HepG2 (cell line): ENCODE results near the gene PIK3C2B. TPM values are rescaled to one million over a fixed set of nuclear protein-coding genes. Genes with fewer than 3 reads are reported as not detected.

Experiments used
- ARNT2 ChIP-seq: sonication (generic); formaldehyde crosslinking; IDR thresholded peaks from 2 replicates; pipeline ENCODE4 v1.8.0; 2022; ENCODE audit warnings: mild to moderate bottlenecking, low read depth, missing genetic modification reagents, moderate library complexity
- CENPT ChIP-seq: sonication (generic); formaldehyde crosslinking; IDR thresholded peaks from 2 replicates; pipeline ENCODE4 v1.8.0; 2022; ENCODE audit warnings: low read depth, mild to moderate bottlenecking, moderate library complexity, missing genetic modification reagents
- CSRNP2 ChIP-seq: sonication (generic); formaldehyde crosslinking; conservative IDR thresholded peaks from 2 replicates; pipeline ENCODE4 v1.8.0; 2022; ENCODE audit warnings: low read depth, missing genetic modification reagents
- JUND ChIP-seq: sonication (generic); formaldehyde crosslinking; IDR thresholded peaks from 2 replicates; pipeline ENCODE4 v1.8.0; 2022; ENCODE audit warnings: mild to moderate bottlenecking, missing genetic modification reagents
- MAFK ChIP-seq, 2 experiments: IDR thresholded peaks in 1 of 2; conservative IDR thresholded peaks in 1 of 2; 2 replicates each; pipeline ENCODE4 v1.6.1; 2011; ENCODE audit warnings: improper control_type of control experiment in 2 of 2, low read length in 2 of 2
- POLR2G ChIP-seq: fragments of 200-400 bp; formaldehyde crosslinking; IDR thresholded peaks from 2 replicates; pipeline ENCODE4 v1.6.1; 2018; ENCODE audit warnings: mild to moderate bottlenecking, low read depth, low read length, moderate library complexity
- SALL1 ChIP-seq: sonication (generic); formaldehyde crosslinking; IDR thresholded peaks from 2 replicates; pipeline ENCODE4 v1.8.0; 2022; ENCODE audit warnings: mild to moderate bottlenecking, missing genetic modification reagents
- SNAPC2 ChIP-seq: sonication (generic); formaldehyde crosslinking; IDR thresholded peaks from 2 replicates; pipeline ENCODE4 v1.8.1; 2022; ENCODE audit warnings: mild to moderate bottlenecking, missing genetic modification reagents
- SNAPC5 ChIP-seq: sonication (generic); formaldehyde crosslinking; IDR thresholded peaks from 2 replicates; pipeline ENCODE4 v1.8.1; 2023; ENCODE audit warnings: mild to moderate bottlenecking, missing genetic modification reagents, borderline replicate concordance
- ZBTB1 ChIP-seq: sonication (generic); formaldehyde crosslinking; IDR thresholded peaks from 2 replicates; pipeline ENCODE4 v1.4.0; 2020; ENCODE audit warnings: missing genetic modification reagents, borderline replicate concordance
- ZNF263 ChIP-seq: sonication (generic); formaldehyde crosslinking; IDR thresholded peaks from 2 replicates; pipeline ENCODE4 v1.4.0; 2020; ENCODE audit warnings: missing genetic modification reagents
- ZNF547 ChIP-seq: sonication (generic); formaldehyde crosslinking; IDR thresholded peaks from 2 replicates; pipeline ENCODE4 v1.5.1; 2020; ENCODE audit warnings: mild to moderate bottlenecking, missing genetic modification reagents
- ZNF589 ChIP-seq: sonication (generic); formaldehyde crosslinking; conservative IDR thresholded peaks from 2 replicates; pipeline ENCODE4 v1.8.0; 2022; ENCODE audit warnings: mild to moderate bottlenecking, moderate library complexity, missing genetic modification reagents
- polyA plus RNA-seq, 8 experiments: library from polyadenylated mRNA; depleted of rRNA in 3 of 8; stranded (reverse) in 7 of 8; unstranded in 1 of 8; fragments of >200 nt; fragmentation: Illumina TruSeq in 4 of 8; extraction: Trizol in 4 of 8; gene quantifications; 2 replicates each; pipeline versions ENCODE4 v1.2.1 to v1.2.3, GENCODE V29; 2011 to 2016; ENCODE audit warnings: low read depth in 4 of 8, missing spikeins in 1 of 8, mixed read lengths in 1 of 8; ENCODE audit not compliant: insufficient read depth in 1 of 8
- total RNA-seq, 5 experiments: library from RNA; depleted of rRNA; stranded (reverse); fragments of >200 nt; fragmentation: Illumina TruSeq; extraction: Trizol; gene quantifications; 2 replicates each; pipeline ENCODE4 v1.2.3, GENCODE V29; 2016; ENCODE audit warnings: low read depth in 1 of 5
- TF ChIP-seq, protein P1 (sequence below): sonication (generic); formaldehyde crosslinking; IDR thresholded peaks from 2 replicates; pipeline ENCODE4 v1.4.0; 2020; ENCODE audit warnings: missing genetic modification reagents, borderline replicate concordance
- TF ChIP-seq, protein P2 (sequence below): sonication (generic); formaldehyde crosslinking; conservative IDR thresholded peaks from 2 replicates; pipeline ENCODE4 v1.8.0; 2022; ENCODE audit warnings: mild to moderate bottlenecking, moderate library complexity, missing genetic modification reagents
- TF ChIP-seq, protein P3 (sequence below): sonication (generic); formaldehyde crosslinking; IDR thresholded peaks from 2 replicates; pipeline ENCODE4 v1.4.0; 2020; ENCODE audit warnings: missing genetic modification reagents
- TF ChIP-seq, protein P4 (sequence below): sonication (generic); formaldehyde crosslinking; IDR thresholded peaks from 2 replicates; pipeline ENCODE4 v1.5.1; 2020; ENCODE audit warnings: missing genetic modification reagents, mild to moderate bottlenecking, borderline replicate concordance

PIK3C2B gene
- total and polyA plus RNA-seq, 2 of the 13 experiments (the other 11 are each of a cell fraction or from before 2014, with no cell fraction given), result 3.4 to 4.5 TPM

- TF ChIP-seq CSRNP2, result no peak
- no peak for TF ChIP-seq ZBTB1 (CRISPR knock-in tag)
- no peak for TF ChIP-seq SNAPC5
- TF ChIP-seq MAFK (conservative IDR thresholded peaks at IDR 0.05 in 1 of 2, IDR thresholded peaks at IDR 0.05 in 1 of 2; ENCODE audit: low read length in 2 of 2), result no peak
- TF ChIP-seq, protein P1, sequence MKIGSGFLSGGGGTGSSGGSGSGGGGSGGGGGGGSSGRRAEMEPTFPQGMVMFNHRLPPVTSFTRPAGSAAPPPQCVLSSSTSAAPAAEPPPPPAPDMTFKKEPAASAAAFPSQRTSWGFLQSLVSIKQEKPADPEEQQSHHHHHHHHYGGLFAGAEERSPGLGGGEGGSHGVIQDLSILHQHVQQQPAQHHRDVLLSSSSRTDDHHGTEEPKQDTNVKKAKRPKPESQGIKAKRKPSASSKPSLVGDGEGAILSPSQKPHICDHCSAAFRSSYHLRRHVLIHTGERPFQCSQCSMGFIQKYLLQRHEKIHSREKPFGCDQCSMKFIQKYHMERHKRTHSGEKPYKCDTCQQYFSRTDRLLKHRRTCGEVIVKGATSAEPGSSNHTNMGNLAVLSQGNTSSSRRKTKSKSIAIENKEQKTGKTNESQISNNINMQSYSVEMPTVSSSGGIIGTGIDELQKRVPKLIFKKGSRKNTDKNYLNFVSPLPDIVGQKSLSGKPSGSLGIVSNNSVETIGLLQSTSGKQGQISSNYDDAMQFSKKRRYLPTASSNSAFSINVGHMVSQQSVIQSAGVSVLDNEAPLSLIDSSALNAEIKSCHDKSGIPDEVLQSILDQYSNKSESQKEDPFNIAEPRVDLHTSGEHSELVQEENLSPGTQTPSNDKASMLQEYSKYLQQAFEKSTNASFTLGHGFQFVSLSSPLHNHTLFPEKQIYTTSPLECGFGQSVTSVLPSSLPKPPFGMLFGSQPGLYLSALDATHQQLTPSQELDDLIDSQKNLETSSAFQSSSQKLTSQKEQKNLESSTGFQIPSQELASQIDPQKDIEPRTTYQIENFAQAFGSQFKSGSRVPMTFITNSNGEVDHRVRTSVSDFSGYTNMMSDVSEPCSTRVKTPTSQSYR, result no peak
- TF ChIP-seq, protein P2, sequence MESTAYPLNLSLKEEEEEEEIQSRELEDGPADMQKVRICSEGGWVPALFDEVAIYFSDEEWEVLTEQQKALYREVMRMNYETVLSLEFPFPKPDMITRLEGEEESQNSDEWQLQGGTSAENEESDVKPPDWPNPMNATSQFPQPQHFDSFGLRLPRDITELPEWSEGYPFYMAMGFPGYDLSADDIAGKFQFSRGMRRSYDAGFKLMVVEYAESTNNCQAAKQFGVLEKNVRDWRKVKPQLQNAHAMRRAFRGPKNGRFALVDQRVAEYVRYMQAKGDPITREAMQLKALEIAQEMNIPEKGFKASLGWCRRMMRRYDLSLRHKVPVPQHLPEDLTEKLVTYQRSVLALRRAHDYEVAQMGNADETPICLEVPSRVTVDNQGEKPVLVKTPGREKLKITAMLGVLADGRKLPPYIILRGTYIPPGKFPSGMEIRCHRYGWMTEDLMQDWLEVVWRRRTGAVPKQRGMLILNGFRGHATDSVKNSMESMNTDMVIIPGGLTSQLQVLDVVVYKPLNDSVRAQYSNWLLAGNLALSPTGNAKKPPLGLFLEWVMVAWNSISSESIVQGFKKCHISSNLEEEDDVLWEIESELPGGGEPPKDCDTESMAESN (CRISPR knock-in tag), result no peak; the same call in 1 of the 2 replicates
- TF ChIP-seq ZNF263, result no peak
- TF ChIP-seq, protein P3, sequence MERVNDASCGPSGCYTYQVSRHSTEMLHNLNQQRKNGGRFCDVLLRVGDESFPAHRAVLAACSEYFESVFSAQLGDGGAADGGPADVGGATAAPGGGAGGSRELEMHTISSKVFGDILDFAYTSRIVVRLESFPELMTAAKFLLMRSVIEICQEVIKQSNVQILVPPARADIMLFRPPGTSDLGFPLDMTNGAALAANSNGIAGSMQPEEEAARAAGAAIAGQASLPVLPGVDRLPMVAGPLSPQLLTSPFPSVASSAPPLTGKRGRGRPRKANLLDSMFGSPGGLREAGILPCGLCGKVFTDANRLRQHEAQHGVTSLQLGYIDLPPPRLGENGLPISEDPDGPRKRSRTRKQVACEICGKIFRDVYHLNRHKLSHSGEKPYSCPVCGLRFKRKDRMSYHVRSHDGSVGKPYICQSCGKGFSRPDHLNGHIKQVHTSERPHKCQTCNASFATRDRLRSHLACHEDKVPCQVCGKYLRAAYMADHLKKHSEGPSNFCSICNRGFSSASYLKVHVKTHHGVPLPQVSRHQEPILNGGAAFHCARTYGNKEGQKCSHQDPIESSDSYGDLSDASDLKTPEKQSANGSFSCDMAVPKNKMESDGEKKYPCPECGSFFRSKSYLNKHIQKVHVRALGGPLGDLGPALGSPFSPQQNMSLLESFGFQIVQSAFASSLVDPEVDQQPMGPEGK (CRISPR knock-in tag), result no peak
- no peak for TF ChIP-seq POLR2G
- no peak for TF ChIP-seq ZNF547 (CRISPR knock-in tag)
- no peak for TF ChIP-seq JUND (CRISPR knock-in tag)
- no peak for TF ChIP-seq SNAPC2 (CRISPR knock-in tag)
- TF ChIP-seq SALL1 (CRISPR knock-in tag), result peak; percentile 28; the same call in 1 of the 2 replicates
- TF ChIP-seq ARNT2, result no peak
- TF ChIP-seq ZNF589 (CRISPR knock-in tag), result no peak
- no peak for TF ChIP-seq CENPT (CRISPR knock-in tag)
- TF ChIP-seq, protein P4, sequence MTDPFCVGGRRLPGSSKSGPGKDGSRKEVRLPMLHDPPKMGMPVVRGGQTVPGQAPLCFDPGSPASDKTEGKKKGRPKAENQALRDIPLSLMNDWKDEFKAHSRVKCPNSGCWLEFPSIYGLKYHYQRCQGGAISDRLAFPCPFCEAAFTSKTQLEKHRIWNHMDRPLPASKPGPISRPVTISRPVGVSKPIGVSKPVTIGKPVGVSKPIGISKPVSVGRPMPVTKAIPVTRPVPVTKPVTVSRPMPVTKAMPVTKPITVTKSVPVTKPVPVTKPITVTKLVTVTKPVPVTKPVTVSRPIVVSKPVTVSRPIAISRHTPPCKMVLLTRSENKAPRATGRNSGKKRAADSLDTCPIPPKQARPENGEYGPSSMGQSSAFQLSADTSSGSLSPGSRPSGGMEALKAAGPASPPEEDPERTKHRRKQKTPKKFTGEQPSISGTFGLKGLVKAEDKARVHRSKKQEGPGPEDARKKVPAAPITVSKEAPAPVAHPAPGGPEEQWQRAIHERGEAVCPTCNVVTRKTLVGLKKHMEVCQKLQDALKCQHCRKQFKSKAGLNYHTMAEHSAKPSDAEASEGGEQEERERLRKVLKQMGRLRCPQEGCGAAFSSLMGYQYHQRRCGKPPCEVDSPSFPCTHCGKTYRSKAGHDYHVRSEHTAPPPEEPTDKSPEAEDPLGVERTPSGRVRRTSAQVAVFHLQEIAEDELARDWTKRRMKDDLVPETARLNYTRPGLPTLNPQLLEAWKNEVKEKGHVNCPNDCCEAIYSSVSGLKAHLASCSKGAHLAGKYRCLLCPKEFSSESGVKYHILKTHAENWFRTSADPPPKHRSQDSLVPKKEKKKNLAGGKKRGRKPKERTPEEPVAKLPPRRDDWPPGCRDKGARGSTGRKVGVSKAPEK, result no peak
These were observed 11.8 kb upstream of the PIK3C2B start (continued) for GRCh38 chr1:204506201-204506968.
